ENCODE data around the gene C12orf75. TPM values are rescaled to one million over a fixed set of nuclear protein-coding genes. Genes with fewer than 3 reads are reported as not detected.
"Not testable (repeated sequence)": the region's sequence is repeated elsewhere in the genome, so short reads cannot be mapped to it uniquely, and the experiment has no call there.

The C12orf75 gene
- total RNA-seq, 2 experiments from 2014 or later: 301 to 311 TPM

GRCh38 chr12:105401198-105401597 is 70.7 kb downstream of the C12orf75 start:
- no peaks in the 10 kb centered on the region for H3K27me3 Mint-ChIP-seq (ENCODE audit: low read depth)
- H3K4me1 Mint-ChIP-seq (ENCODE audit: low read depth): peaks cover 2% of the 10 kb centered on the region
- ATAC-seq (no peak), DNase-seq (no peak)
- no peak overlapping the region for H3K27ac Mint-ChIP-seq
- H3K36me3 Mint-ChIP-seq (ENCODE audit: low read depth): peaks cover 42% of the 10 kb centered on the region
- ChIA-PET CTCF (interaction anchor here (1.5 kb wide), 2 partner anchors 16 to 20 kb away, joined by 3 to 6 read pairs; no protein-coding TSS in a partner anchor), POLR2A (no interaction called here)
- no peak overlapping the region for H3K4me3 Mint-ChIP-seq
- H3K9me3 Mint-ChIP-seq (ENCODE audit: insufficient read depth): peaks cover 11% of the 10 kb centered on the region

GRCh38 chr12:105402366-105402765 is 71.9 kb downstream of the C12orf75 start:
- DNase-seq (no peak), ATAC-seq (no peak)
- H3K27ac Mint-ChIP-seq: no peak overlapping the region
- ChIA-PET POLR2A (interaction anchor here (1.0 kb wide), 1 partner anchor 166 kb away, joined by 3 read pairs; the partner anchor contains the start of gene APPL2), CTCF (no interaction called here)
- H3K36me3 Mint-ChIP-seq (ENCODE audit: low read depth): peaks cover 38% of the 10 kb centered on the region
- H3K4me1 Mint-ChIP-seq (ENCODE audit: low read depth): peaks cover 2% of the 10 kb centered on the region
- no peak overlapping the region for H3K4me3 Mint-ChIP-seq
- peaks cover 11% of the 10 kb centered on the region for H3K9me3 Mint-ChIP-seq (ENCODE audit: insufficient read depth)
- H3K27me3 Mint-ChIP-seq (ENCODE audit: low read depth): no peaks in the 10 kb centered on the region

- peaks cover 9% of the 10 kb centered on the region for H3K9me3 Mint-ChIP-seq (ENCODE audit: insufficient read depth)
- ChIA-PET CTCF (no interaction called here), POLR2A (interaction anchor here (1.0 kb wide), 1 partner anchor 167 kb away, joined by 3 read pairs; the partner anchor contains the start of gene APPL2)
- DNase-seq (no peak), ATAC-seq (no peak)
- peaks cover 31% of the 10 kb centered on the region for H3K36me3 Mint-ChIP-seq (ENCODE audit: low read depth)
- peaks cover 2% of the 10 kb centered on the region for H3K4me1 Mint-ChIP-seq (ENCODE audit: low read depth)
- H3K4me3 Mint-ChIP-seq: no peak overlapping the region
- no peaks in the 10 kb centered on the region for H3K27me3 Mint-ChIP-seq (ENCODE audit: low read depth)
- H3K27ac Mint-ChIP-seq: no peak overlapping the region
Observed at GRCh38 chr12:105403095-105403494, 72.6 kb downstream of the C12orf75 start.

DNA sequence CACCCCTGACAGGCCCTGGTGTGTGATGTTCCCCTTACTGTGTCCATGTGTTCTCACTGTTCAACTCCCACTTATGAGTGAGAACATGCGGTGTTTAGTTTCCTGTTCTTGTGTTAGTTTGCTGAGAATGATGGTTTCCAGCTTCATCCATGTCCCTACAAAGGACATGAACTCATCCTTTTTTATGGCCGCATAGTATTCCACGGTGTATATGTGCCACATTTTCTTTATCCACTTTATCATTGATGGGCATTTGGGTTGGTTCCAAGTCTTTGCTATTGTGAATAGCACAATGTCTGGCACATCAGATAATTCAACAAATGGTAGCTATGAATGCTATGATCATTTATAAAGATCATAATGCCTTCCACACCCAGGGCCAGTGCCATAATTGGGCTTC is 73.6 kb downstream of the C12orf75 start:
- H3K4me1 Mint-ChIP-seq (ENCODE audit: low read depth); H3K4me3 Mint-ChIP-seq; H3K27ac Mint-ChIP-seq; H3K27me3 Mint-ChIP-seq (ENCODE audit: low read depth); DNase-seq; POLR2A ChIA-PET; ATAC-seq; H3K9me3 Mint-ChIP-seq (ENCODE audit: insufficient read depth): not testable (repeated sequence)
- CTCF ChIA-PET: interaction anchor here (1.3 kb wide), 1 partner anchor 21 kb away, joined by 3 read pairs; no protein-coding TSS in a partner anchor
- peaks cover 22% of the 10 kb centered on the region for H3K36me3 Mint-ChIP-seq (ENCODE audit: low read depth)

DNA sequence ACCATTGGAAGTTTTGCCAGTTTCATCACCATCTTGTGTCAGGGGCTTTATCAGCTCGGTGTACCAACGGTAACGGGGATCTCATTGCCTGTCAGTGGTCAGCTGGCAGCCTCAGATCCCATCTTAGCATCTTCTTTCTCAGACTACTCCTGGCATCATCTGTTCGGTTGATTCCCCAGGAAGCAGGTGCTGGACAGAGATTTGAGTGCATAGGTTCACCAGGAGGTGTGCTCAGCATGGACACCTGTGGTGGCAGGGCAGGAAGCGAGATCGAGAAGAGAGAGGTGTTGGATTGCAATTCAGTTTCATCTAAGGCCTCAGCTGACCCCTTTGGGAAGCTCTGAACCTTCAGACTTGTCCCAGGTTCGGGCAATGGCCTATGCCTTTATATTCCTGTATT is 76.0 kb downstream of the C12orf75 start:
- no peak for ATAC-seq
- POLR2A ChIA-PET: no interaction called here
- Mint-ChIP-seq H3K27ac (no peak overlapping the region), H3K9me3 (ENCODE audit: insufficient read depth) (no peaks in the 10 kb centered on the region), H3K27me3 (ENCODE audit: low read depth) (no peaks in the 10 kb centered on the region), H3K4me3 (no peak overlapping the region), H3K4me1 (ENCODE audit: low read depth) (peaks cover 15% of the 10 kb centered on the region), H3K36me3 (ENCODE audit: low read depth) (peaks cover 12% of the 10 kb centered on the region)
- DNase-seq: no peak
- CTCF ChIA-PET: interaction anchor here (0.7 kb wide), 1 partner anchor 255 kb away, joined by 3 read pairs; no protein-coding TSS in a partner anchor

GRCh38 chr12:105409279-105409678 is 78.8 kb downstream of the C12orf75 start:
- ChIA-PET CTCF (interaction anchor here (0.7 to 3.8 kb wide), 2 partner anchors 11 to 1383 kb away, joined by 3 to 16 read pairs; no protein-coding TSS in a partner anchor), POLR2A (no interaction called here)
- no peaks in the 10 kb centered on the region for H3K9me3 Mint-ChIP-seq (ENCODE audit: insufficient read depth)
- no peak for ATAC-seq
- DNase-seq: no peak
- H3K4me3 Mint-ChIP-seq: no peak overlapping the region
- H3K36me3 Mint-ChIP-seq (ENCODE audit: low read depth): peaks cover 5% of the 10 kb centered on the region
- H3K27me3 Mint-ChIP-seq (ENCODE audit: low read depth): peaks cover 7% of the 10 kb centered on the region
- H3K4me1 Mint-ChIP-seq (ENCODE audit: low read depth): peaks cover 15% of the 10 kb centered on the region
- no peak overlapping the region for H3K27ac Mint-ChIP-seq

DNA sequence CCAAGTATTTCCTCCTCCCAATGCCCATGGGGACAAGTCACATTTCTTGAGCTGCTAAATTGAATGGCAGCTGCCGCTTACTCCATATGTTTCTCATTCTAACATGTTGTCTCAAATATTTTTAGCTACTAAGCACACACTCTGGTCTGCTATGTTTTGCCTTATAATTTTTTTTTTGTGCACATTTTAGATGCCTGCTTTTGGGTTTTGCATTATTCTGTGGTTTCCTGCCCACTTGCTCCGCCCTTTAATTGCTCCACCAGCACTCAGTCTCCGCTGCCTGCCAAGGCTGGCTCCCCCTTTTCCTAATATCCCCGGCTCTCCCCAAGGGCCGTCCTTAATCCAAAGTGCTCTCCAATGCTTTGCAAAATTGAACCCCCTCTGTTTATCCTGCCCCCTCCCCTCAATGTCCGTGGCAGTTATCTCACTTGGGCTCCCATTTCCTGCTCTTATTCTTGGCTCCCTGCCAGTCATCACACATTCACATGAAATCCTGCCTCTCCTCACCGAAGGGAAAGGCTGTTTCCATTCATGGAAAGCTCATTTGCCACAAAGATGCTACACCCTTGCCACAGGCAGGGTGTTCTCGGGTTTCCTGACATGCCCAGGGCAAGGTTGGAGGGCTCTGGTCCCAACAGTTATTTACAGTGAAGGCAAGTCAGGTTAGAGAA is 79.4 kb downstream of the C12orf75 start:
- peak overlapping the region; percentile 29 for H3K4me3 Mint-ChIP-seq
- peaks cover 15% of the 10 kb centered on the region for H3K4me1 Mint-ChIP-seq (ENCODE audit: low read depth)

GRCh38 chr12:105413911-105414487 is 83.5 kb downstream of the C12orf75 start:
- Mint-ChIP-seq H3K4me1 (ENCODE audit: low read depth) (peaks cover 15% of the 10 kb centered on the region), H3K27me3 (ENCODE audit: low read depth) (peaks cover 13% of the 10 kb centered on the region), H3K27ac (no peak overlapping the region), H3K4me3 (no peak overlapping the region), H3K9me3 (ENCODE audit: insufficient read depth) (no peaks in the 10 kb centered on the region), H3K36me3 (ENCODE audit: low read depth) (no peaks in the 10 kb centered on the region)
- ATAC-seq (no peak), DNase-seq (no peak)
- CTCF ChIA-PET: no interaction called here
- POLR2A ChIA-PET: no interaction called here

More for the DNA sequence above, 79.4 kb downstream of the C12orf75 start:
- ATAC-seq (no peak), DNase-seq (peak; percentile 25)
- ChIA-PET POLR2A (no interaction called here), CTCF (interaction anchor here (0.7 to 3.8 kb wide), 2 partner anchors 11 to 1383 kb away, joined by 3 to 16 read pairs; no protein-coding TSS in a partner anchor)
- peak overlapping the region; percentile 56 for H3K27ac Mint-ChIP-seq
- no peaks in the 10 kb centered on the region for H3K9me3 Mint-ChIP-seq (ENCODE audit: insufficient read depth)
- peaks cover 7% of the 10 kb centered on the region for H3K27me3 Mint-ChIP-seq (ENCODE audit: low read depth)
- H3K36me3 Mint-ChIP-seq (ENCODE audit: low read depth): peaks cover 2% of the 10 kb centered on the region

GRCh38 chr12:105417732-105418131 is 87.2 kb downstream of the C12orf75 start:
- CTCF ChIA-PET: interaction anchor here (0.6 to 4.6 kb wide), 3 partner anchors 17 to 853 kb away, joined by 3 to 50 read pairs (median 3); no protein-coding TSS in a partner anchor
- no peak for DNase-seq
- POLR2A ChIA-PET: no interaction called here

DNA sequence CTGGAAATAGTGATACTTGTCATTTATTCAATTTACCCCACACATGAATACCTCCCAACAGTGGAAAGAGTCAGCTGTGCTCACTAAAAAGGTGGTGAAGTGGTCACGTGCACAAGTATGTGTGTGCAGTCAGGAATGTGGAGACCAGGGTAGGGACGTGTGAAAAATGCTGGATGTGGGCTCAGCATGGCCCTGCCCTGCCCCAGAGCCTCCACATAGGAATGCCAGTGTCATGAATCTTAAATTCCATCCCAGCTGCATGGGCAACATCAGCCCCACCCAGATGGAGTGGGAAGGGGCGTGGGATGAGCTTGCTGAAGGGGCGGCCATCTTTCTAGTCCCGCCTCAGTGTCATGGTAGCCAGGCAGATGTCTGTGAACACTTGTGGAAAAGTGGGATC is 87.7 kb downstream of the C12orf75 start:
- Mint-ChIP-seq H3K27me3 (ENCODE audit: low read depth) (peaks cover 6% of the 10 kb centered on the region), H3K4me1 (ENCODE audit: low read depth) (no peaks in the 10 kb centered on the region), H3K27ac (no peak overlapping the region), H3K36me3 (ENCODE audit: low read depth) (no peaks in the 10 kb centered on the region), H3K4me3 (no peak overlapping the region), H3K9me3 (ENCODE audit: insufficient read depth) (no peaks in the 10 kb centered on the region)
- CTCF ChIA-PET: interaction anchor here (0.6 to 4.6 kb wide), 2 partner anchors 717 to 853 kb away, joined by 3 to 50 read pairs; no protein-coding TSS in a partner anchor
- ATAC-seq (no peak), DNase-seq (no peak)
- POLR2A ChIA-PET: no interaction called here

More at GRCh38 chr12:105417732-105418131, 87.2 kb downstream of the C12orf75 start:
- Mint-ChIP-seq H3K27me3 (ENCODE audit: low read depth) (peaks cover 8% of the 10 kb centered on the region), H3K4me1 (ENCODE audit: low read depth) (no peaks in the 10 kb centered on the region), H3K27ac (no peak overlapping the region), H3K9me3 (ENCODE audit: insufficient read depth) (no peaks in the 10 kb centered on the region), H3K36me3 (ENCODE audit: low read depth) (no peaks in the 10 kb centered on the region), H3K4me3 (no peak overlapping the region)
- no peak for ATAC-seq

DNA sequence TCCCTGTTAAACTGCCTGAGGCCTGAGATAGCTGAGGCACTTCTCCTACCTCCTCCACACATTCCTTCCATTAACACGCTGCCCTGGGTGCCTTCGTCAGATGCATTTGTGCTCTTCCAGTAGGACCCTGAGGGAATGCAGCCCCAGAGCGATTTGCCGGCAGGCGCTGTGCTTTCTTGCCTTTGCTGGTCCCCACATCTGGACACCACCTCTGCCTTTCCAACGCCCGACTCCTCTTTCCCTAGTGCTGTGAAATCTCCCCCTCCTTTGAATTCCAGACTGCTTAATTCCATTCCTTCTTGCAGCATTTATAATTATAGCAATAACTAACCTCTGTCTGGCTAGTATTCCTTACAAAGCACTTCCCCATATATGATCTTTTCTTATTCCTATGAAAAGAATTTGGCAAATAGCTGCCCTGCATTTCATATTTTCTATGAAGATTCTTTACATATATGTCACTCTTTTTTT is 88.4 kb downstream of the C12orf75 start:
- no peak overlapping the region for H3K4me3 Mint-ChIP-seq
- no peak overlapping the region for H3K27ac Mint-ChIP-seq
- CTCF ChIA-PET: interaction anchor here (4.6 kb wide), 1 partner anchor 716 kb away, joined by 50 read pairs; no protein-coding TSS in a partner anchor
- DNase-seq (no peak), ATAC-seq (no peak)
- peaks cover 6% of the 10 kb centered on the region for H3K27me3 Mint-ChIP-seq (ENCODE audit: low read depth)
- no peaks in the 10 kb centered on the region for H3K4me1 Mint-ChIP-seq (ENCODE audit: low read depth)
- POLR2A ChIA-PET: no interaction called here
- no peaks in the 10 kb centered on the region for H3K36me3 Mint-ChIP-seq (ENCODE audit: low read depth)
- no peaks in the 10 kb centered on the region for H3K9me3 Mint-ChIP-seq (ENCODE audit: insufficient read depth)

GRCh38 chr12:105419606-105420005 is 89.1 kb downstream of the C12orf75 start:
- Mint-ChIP-seq H3K4me1 (ENCODE audit: low read depth) (no peaks in the 10 kb centered on the region), H3K36me3 (ENCODE audit: low read depth) (no peaks in the 10 kb centered on the region), H3K9me3 (ENCODE audit: insufficient read depth) (no peaks in the 10 kb centered on the region), H3K4me3 (no peak overlapping the region), H3K27ac (no peak overlapping the region), H3K27me3 (ENCODE audit: low read depth) (peaks cover 6% of the 10 kb centered on the region)
- CTCF ChIA-PET: interaction anchor here (0.9 to 4.6 kb wide), 3 partner anchors 716 to 804 kb away, joined by 4 to 50 read pairs (median 13); no protein-coding TSS in a partner anchor
- ATAC-seq (no peak), DNase-seq (no peak)
- POLR2A ChIA-PET: no interaction called here
